SK-N-SH (cell line): ENCODE measurements around the gene SQOR. TPM values are rescaled to one million over a fixed set of nuclear protein-coding genes. Genes with fewer than 3 reads are reported as not detected.

Experiments used
- CTCF ChIA-PET: fragments of 300-600, 350-600 bp; formaldehyde crosslinking; extraction: SDS; loops from one replicate; lab custom pipeline; 2021; lab: Yijun Ruan, JAX
- POLR2A ChIA-PET: fragments of 350-600 bp; sonication (Branson Sonifier 250); formaldehyde crosslinking; extraction: SDS; loops from one replicate; lab custom pipeline; 2020; ENCODE audit warnings: antibody characterized with exemption, inconsistent platforms; lab: Yijun Ruan, JAX
- DNase-seq: peaks from one replicate; pipeline ENCODE4 v3.0.0; 2012
- H2AFZ ChIP-seq: fragments of 200-600 bp; sonication (generic); 2 replicates; pipeline ENCODE4 v1.8.1; 2016; ENCODE audit warnings: antibody characterized with exemption, mild to moderate bottlenecking, low read depth
- H3F3A ChIP-seq: fragments of 200-600 bp; sonication (generic); replicated peaks from 2 replicates; pipeline ENCODE3; 2016; ENCODE audit warnings: antibody characterized with exemption, mild to moderate bottlenecking; ENCODE audit not compliant: insufficient read depth
- H3K27ac ChIP-seq, 2 experiments: fragments of 200-500 bp in 1 of 2; fragments of 200-600 bp in 1 of 2; sonication (Bioruptor generic) in 1 of 2; sonication (generic), shearing (Covaris generic) in 1 of 2; 2 replicates each; pipeline versions ENCODE4 v1.5.1 to v1.6.1; 2014 to 2016; ENCODE audit warnings: low read depth in 2 of 2, inconsistent platforms in 1 of 2, low read length in 1 of 2, mild to moderate bottlenecking in 1 of 2, mixed read lengths in 1 of 2
- H3K27me3 ChIP-seq: fragments of 200-600 bp; sonication (generic), shearing (Covaris generic); 2 replicates; pipeline ENCODE4 v1.6.1; 2016; ENCODE audit warnings: mixed run types; ENCODE audit not compliant: insufficient read depth
- H3K36me3 ChIP-seq, 2 experiments: fragments of 200-500 bp in 1 of 2; fragments of 200-600 bp in 1 of 2; sonication (Bioruptor generic) in 1 of 2; sonication (generic) in 1 of 2; replicated peaks in 1 of 2; 2 replicates each; pipeline versions ENCODE3 to v1.5.1; 2014 to 2016; ENCODE audit warnings: low read length in 1 of 2, mild to moderate bottlenecking in 1 of 2; ENCODE audit not compliant: insufficient read depth in 2 of 2, control insufficient read depth in 1 of 2
- H3K4me1 ChIP-seq, 2 experiments: fragments of 200-500 bp in 1 of 2; fragments of 200-600 bp in 1 of 2; sonication (Bioruptor generic) in 1 of 2; sonication (generic), shearing (Covaris generic) in 1 of 2; 2 replicates each; pipeline versions ENCODE4 v1.5.1 to v1.6.1; 2014 to 2016; ENCODE audit warnings: low read depth in 1 of 2, low read length in 1 of 2, mixed run types in 1 of 2; ENCODE audit not compliant: insufficient read depth in 2 of 2, control insufficient read depth in 1 of 2
- H3K4me2 ChIP-seq: fragments of 200-600 bp; sonication (generic), shearing (Covaris generic); 2 replicates; pipeline ENCODE4 v1.6.1; 2017; ENCODE audit warnings: mixed run types
- H3K4me3 ChIP-seq, 2 experiments: fragments of 200-500 bp in 1 of 2; fragments of 200-600 bp in 1 of 2; sonication (Bioruptor generic) in 1 of 2; sonication (generic), shearing (Covaris generic) in 1 of 2; 2 replicates each; pipeline versions ENCODE4 v1.5.1 to v1.8.1; 2014 to 2016; ENCODE audit warnings: low read depth in 2 of 2, inconsistent platforms in 1 of 2, low read length in 1 of 2, mild to moderate bottlenecking in 1 of 2, mixed read lengths in 1 of 2, moderate library complexity in 1 of 2
- H3K79me2 ChIP-seq: fragments of 200-600 bp; sonication (generic); 2 replicates; pipeline ENCODE4 v1.8.1; 2017; ENCODE audit warnings: mild to moderate bottlenecking; ENCODE audit not compliant: insufficient read depth
- H3K9ac ChIP-seq: fragments of 200-600 bp; sonication (generic); 2 replicates; pipeline ENCODE4 v1.6.1; 2017; ENCODE audit warnings: mixed run types
- H3K9me2 ChIP-seq: fragments of 200-600 bp; sonication (generic); 2 replicates; pipeline ENCODE4 v1.6.1; 2017; ENCODE audit warnings: mixed run types
- H3K9me3 ChIP-seq: fragments of 200-600 bp; sonication (generic); 2 replicates; pipeline ENCODE4 v1.6.1; 2017; ENCODE audit warnings: mixed run types, mild to moderate bottlenecking, moderate library complexity
- H4K20me1 ChIP-seq: fragments of 200-600 bp; sonication (generic); 2 replicates; pipeline ENCODE4 v1.6.1; 2017; ENCODE audit warnings: mild to moderate bottlenecking, mixed run types; ENCODE audit not compliant: insufficient read depth
- EZH2phosphoT487 ChIP-seq: fragments of 200-600 bp; sonication (generic); IDR thresholded peaks from 2 replicates; pipeline ENCODE4 v1.6.1; 2017; ENCODE audit warnings: low read depth, mixed run types, mild to moderate bottlenecking, antibody characterized with exemption, moderate library complexity, borderline replicate concordance
- FOSL2 ChIP-seq: IDR thresholded peaks from 2 replicates; pipeline ENCODE4 v1.4.0; 2012; ENCODE audit warnings: low read depth, mild to moderate bottlenecking, moderate library complexity, borderline replicate concordance
- JUND ChIP-seq: IDR thresholded peaks from 2 replicates; pipeline ENCODE4 v1.4.0; 2012
- NFIC ChIP-seq: IDR thresholded peaks from 2 replicates; pipeline ENCODE4 v1.4.0; 2012; ENCODE audit warnings: borderline replicate concordance
- RFX5 ChIP-seq: IDR thresholded peaks from 2 replicates; pipeline ENCODE4 v1.6.1; 2012; ENCODE audit warnings: mild to moderate bottlenecking, improper control_type of control experiment, low read length
- RXRA ChIP-seq: IDR thresholded peaks from 2 replicates; pipeline ENCODE4 v1.4.0; 2012; ENCODE audit warnings: low read depth, mild to moderate bottlenecking, borderline replicate concordance
- TCF12 ChIP-seq: IDR thresholded peaks from 2 replicates; pipeline ENCODE4 v1.4.0; 2012
- TEAD4 ChIP-seq: IDR thresholded peaks from 2 replicates; pipeline ENCODE4 v1.4.0; 2012; ENCODE audit warnings: mild to moderate bottlenecking, borderline replicate concordance; ENCODE audit not compliant: insufficient read depth
- WGBS: methylation state at CpG from one replicate; pipeline ENCODE4 v1.1.6; 2017; ENCODE audit warnings: low lambda C conversion rate; 5-methylcytosine and 5-hydroxymethylcytosine counted together
- polyA plus RNA-seq, 3 experiments: library from polyadenylated mRNA; depleted of rRNA; stranded (reverse); fragments of >200 nt; gene quantifications; 2 replicates each; pipeline ENCODE4 v1.2.3, GENCODE V29; 2012
- TF ChIP-seq, protein P1 (sequence below): IDR thresholded peaks from 2 replicates; pipeline ENCODE4 v1.6.1; 2012; ENCODE audit warnings: mild to moderate bottlenecking, low read depth, low read length, moderate library complexity
- TF ChIP-seq, protein P2 (sequence below): IDR thresholded peaks from 2 replicates; pipeline ENCODE4; 2012
- TF ChIP-seq, protein P3 (sequence below): IDR thresholded peaks from 2 replicates; pipeline ENCODE4 v1.4.0; 2012; ENCODE audit warnings: low read depth

SQOR gene
- polyA plus RNA-seq, 1 of the 3 experiments (the other 2 are of a cell fraction): 7.8 TPM

DNA sequence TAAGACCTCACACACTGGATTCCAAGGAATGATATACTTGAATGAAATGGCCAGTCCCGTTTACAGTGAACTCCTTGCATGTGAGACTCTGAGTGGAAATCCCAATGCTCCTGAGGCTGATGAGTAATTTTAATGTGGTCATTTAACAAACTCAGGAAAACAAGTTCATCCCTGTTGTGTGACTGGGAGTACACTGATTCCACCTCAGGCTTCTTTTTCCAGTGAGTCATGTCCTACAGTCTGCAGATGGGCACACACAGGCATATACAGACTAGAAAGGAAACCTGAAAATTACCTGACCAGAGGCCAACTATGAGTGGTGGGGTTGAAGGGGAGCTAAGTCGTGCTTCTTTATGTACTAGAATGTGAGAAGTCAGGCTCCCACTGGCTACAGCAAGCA lies 5.8 kb downstream of the SQOR start (continued):
- TF ChIP-seq, protein P1, sequence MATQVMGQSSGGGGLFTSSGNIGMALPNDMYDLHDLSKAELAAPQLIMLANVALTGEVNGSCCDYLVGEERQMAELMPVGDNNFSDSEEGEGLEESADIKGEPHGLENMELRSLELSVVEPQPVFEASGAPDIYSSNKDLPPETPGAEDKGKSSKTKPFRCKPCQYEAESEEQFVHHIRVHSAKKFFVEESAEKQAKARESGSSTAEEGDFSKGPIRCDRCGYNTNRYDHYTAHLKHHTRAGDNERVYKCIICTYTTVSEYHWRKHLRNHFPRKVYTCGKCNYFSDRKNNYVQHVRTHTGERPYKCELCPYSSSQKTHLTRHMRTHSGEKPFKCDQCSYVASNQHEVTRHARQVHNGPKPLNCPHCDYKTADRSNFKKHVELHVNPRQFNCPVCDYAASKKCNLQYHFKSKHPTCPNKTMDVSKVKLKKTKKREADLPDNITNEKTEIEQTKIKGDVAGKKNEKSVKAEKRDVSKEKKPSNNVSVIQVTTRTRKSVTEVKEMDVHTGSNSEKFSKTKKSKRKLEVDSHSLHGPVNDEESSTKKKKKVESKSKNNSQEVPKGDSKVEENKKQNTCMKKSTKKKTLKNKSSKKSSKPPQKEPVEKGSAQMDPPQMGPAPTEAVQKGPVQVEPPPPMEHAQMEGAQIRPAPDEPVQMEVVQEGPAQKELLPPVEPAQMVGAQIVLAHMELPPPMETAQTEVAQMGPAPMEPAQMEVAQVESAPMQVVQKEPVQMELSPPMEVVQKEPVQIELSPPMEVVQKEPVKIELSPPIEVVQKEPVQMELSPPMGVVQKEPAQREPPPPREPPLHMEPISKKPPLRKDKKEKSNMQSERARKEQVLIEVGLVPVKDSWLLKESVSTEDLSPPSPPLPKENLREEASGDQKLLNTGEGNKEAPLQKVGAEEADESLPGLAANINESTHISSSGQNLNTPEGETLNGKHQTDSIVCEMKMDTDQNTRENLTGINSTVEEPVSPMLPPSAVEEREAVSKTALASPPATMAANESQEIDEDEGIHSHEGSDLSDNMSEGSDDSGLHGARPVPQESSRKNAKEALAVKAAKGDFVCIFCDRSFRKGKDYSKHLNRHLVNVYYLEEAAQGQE: no peak
- TF ChIP-seq EZH2phosphoT487: no peak
- TF ChIP-seq, protein P2, sequence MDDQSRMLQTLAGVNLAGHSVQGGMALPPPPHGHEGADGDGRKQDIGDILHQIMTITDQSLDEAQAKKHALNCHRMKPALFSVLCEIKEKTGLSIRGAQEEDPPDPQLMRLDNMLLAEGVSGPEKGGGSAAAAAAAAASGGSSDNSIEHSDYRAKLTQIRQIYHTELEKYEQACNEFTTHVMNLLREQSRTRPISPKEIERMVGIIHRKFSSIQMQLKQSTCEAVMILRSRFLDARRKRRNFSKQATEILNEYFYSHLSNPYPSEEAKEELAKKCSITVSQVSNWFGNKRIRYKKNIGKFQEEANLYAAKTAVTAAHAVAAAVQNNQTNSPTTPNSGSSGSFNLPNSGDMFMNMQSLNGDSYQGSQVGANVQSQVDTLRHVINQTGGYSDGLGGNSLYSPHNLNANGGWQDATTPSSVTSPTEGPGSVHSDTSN: no peak

DNA sequence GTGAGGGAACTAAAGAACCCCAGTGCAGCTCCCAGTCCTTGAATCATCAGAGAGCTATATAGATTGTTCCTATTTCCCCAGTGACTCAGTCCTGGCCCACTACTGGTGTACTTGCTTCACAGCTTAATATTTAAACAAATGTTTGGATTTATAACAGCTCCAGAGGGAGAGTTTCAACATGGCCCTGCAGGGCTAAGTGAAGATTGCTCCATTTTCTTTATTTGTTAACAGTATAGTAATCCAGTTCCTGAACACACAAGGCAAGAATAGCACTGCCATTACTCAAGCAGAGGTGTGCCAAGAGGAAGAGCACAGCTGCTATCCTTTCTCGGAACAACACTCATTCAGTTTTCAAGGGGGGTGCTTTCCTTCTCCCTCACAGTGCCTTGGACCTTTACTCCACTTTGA lies 6.5 kb downstream of the SQOR start:
- Histone ChIP-seq H3K4me3 (peak overlapping the region in 1 of 2 experiments; percentile 13; a peak in 1 of 4 replicates), H2AFZ (no peak overlapping the region), H3F3A (peaks cover 32% of the 10 kb centered on the region), H3K4me2 (peak overlapping the region; percentile 67), H3K9ac (peak overlapping the region; percentile 13; the same call in 1 of the 2 replicates), H3K4me1 (peaks cover 0 to 21% of the 10 kb centered on the region in 2 experiments; a peak in 2 of 4 replicates), H3K79me2 (no peaks in the 10 kb centered on the region), H4K20me1 (no peaks in the 10 kb centered on the region), H3K9me3 (no peaks in the 10 kb centered on the region), H3K27me3 (no peaks in the 10 kb centered on the region), H3K9me2 (no peaks in the 10 kb centered on the region), H3K36me3 (no peaks in the 10 kb centered on the region), H3K27ac (peak overlapping the region in 1 of 2 experiments; percentile 48; a peak in 2 of 4 replicates)
- CTCF ChIA-PET: no interaction called here
- no peak for DNase-seq
- POLR2A ChIA-PET: no interaction called here
- TF ChIP-seq NFIC (peak; percentile 50), TCF12 (peak; percentile 40; the same call in 1 of the 2 replicates), RXRA (no peak; the same call in 1 of the 2 replicates)
- WGBS: 21% methylated on average over 1 of the region's 1 CpG

DNA sequence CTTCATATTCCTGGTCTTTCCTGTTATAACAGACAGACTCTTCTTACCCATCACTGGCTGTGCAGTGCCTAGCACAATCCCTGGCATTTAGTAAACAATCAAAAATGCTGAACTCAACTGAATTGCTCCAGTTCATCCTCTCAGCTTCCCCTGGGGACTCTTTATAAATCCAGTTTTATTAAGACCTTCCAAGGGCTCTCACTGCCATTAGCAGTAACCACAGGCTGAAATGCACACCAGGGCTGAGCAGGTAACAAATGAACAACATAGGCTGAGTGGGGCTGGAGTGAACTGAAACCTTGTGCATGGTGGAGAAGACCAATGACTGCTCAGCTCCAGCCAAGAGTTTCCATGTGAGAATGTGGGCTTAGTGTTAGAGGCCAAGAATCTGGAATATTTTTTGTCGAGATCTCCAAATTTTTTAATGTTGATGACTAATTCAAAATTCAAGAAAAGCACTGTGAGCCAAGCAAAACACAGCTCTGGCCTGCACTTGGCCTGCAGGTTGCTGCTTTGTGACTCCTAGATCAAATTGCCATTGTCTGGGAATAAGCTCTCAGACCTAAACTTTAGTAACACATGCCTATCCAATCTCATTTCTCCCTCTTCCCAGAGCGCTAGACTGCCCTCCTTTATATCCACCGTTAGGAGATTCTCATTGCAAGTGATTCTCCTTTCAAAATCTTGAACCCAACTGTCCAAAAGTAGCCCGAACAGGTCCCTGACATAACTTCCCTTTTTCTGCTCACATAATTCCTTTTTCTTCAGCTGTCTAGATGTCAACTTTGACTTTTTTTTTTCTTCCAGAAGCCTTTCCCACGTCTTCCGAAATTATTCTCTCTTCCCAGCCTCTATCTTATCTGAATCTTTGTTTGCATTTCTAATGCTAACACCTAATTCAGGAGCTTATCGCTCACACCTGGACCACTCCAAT lies 7.4 kb downstream of the SQOR start:
- H3K27me3 ChIP-seq: no peaks in the 10 kb centered on the region
- H3K9me2 ChIP-seq: no peaks in the 10 kb centered on the region
- peak overlapping the region in 1 of 2 experiments; percentile 48; a peak in 2 of 4 replicates for H3K27ac ChIP-seq
- H3K9ac ChIP-seq: no peak overlapping the region
- TF ChIP-seq JUND (peak; percentile 43; the same call in 1 of the 2 replicates), RFX5 (no peak), NFIC (peak; percentile 84), FOSL2 (peak; percentile 63; the same call in 1 of the 2 replicates), TEAD4 (peak; percentile 64; the same call in 1 of the 2 replicates), TCF12 (peak; percentile 63)
- TF ChIP-seq, protein P3, sequence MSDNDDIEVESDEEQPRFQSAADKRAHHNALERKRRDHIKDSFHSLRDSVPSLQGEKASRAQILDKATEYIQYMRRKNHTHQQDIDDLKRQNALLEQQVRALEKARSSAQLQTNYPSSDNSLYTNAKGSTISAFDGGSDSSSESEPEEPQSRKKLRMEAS: 0 out of 2 replicates have a peak, but pooled peaks have one; percentile 12
- TF ChIP-seq, protein P2: no peak
- H3K79me2 ChIP-seq: no peaks in the 10 kb centered on the region
- peak overlapping the region; percentile 67 for H3K4me2 ChIP-seq
- no peaks in the 10 kb centered on the region for H3K9me3 ChIP-seq
- H3K4me3 ChIP-seq: no peak overlapping the region
- H3K4me1 ChIP-seq: peaks cover 0 to 21% of the 10 kb centered on the region in 2 experiments; a peak in 2 of 4 replicates
- no peak overlapping the region for H2AFZ ChIP-seq
- ChIA-PET POLR2A (no interaction called here), CTCF (interaction anchor here (0.6 to 1.9 kb wide), 4 partner anchors 18 to 479 kb away, joined by 3 to 5 read pairs (median 4); no protein-coding TSS in a partner anchor)
- no peaks in the 10 kb centered on the region for H3K36me3 ChIP-seq
- WGBS: 66% methylated on average over 7 of the region's 7 CpGs
- no peaks in the 10 kb centered on the region for H4K20me1 ChIP-seq
- peaks cover 32% of the 10 kb centered on the region for H3F3A ChIP-seq
- DNase-seq: no peak
